ENCODE data around the gene PRPH2. TPM values are rescaled to one million over a fixed set of nuclear protein-coding genes. Genes with fewer than 3 reads are reported as not detected.

PRPH2 gene
- polyA plus RNA-seq, 4 donors, result 0.92 to 1.1 TPM; not detected in 2

- 60 to 76% (median 70%) methylated on average over 4 of the region's 4 CpGs for WGBS, 3 donors
- no peak for FAIRE-seq
- Histone ChIP-seq H3K9me3 (ENCODE audit: control insufficient read depth in 2 of 2, insufficient read depth in 1 of 2, low read depth in 1 of 2, low read length in 1 of 2) (peaks cover 0 to 16% of the 10 kb centered on the region in 2 donors), H3K27ac (ENCODE audit: low read depth in 1 of 3, low read length in 2 of 3) (no peak overlapping the region), H3K27me3 (ENCODE audit: control insufficient read depth in 3 of 3, insufficient read depth in 3 of 3, low read length in 3 of 3) (peaks cover 0 to 3% (median 0%) of the 10 kb centered on the region in 3 donors), H3K4me1 (ENCODE audit: control insufficient read depth in 3 of 3, insufficient read depth in 2 of 3, low read depth in 1 of 3, low read length in 2 of 3) (no peaks in the 10 kb centered on the region), H3K4me3 (ENCODE audit: low read depth in 1 of 3, low read length in 3 of 3) (no peak overlapping the region), H3K36me3 (ENCODE audit: control insufficient read depth in 3 of 3, insufficient read depth in 2 of 3, low read depth in 1 of 3, low read length in 3 of 3) (peaks cover 0 to 4% (median 0%) of the 10 kb centered on the region in 3 donors)
- no peak for DNase-seq
These were observed 8.2 kb downstream of the PRPH2 start for GRCh38 chr6:42714098-42714761.

DNA sequence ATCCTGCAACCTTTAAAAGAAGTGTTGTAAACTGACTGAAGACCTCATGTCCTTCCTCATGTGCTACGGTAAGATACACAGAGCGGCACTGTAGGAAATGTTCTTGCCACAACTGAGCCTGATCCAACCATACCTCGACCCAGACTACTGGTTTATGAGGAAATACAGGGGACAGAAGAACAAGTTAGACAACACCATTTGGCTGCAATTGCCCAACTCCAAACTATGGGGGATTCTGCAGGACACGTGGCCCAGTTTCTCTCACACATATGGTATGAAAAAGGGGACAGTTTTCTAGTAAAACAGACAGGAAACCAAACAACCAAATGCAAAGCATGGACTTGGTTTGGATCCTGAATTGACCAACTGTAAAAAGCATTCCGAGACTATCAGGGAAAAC lies 10.5 kb downstream of the PRPH2 start:
- Histone ChIP-seq H3K4me1 (ENCODE audit: control insufficient read depth in 3 of 3, insufficient read depth in 2 of 3, low read depth in 1 of 3, low read length in 2 of 3) (no peaks in the 10 kb centered on the region), H3K4me3 (ENCODE audit: low read depth in 1 of 3, low read length in 3 of 3) (no peak overlapping the region), H3K36me3 (ENCODE audit: control insufficient read depth in 3 of 3, insufficient read depth in 2 of 3, low read depth in 1 of 3, low read length in 3 of 3) (peaks cover 0 to 4% (median 0%) of the 10 kb centered on the region in 3 donors), H3K9me3 (ENCODE audit: control insufficient read depth in 2 of 2, insufficient read depth in 1 of 2, low read depth in 1 of 2, low read length in 1 of 2) (peaks cover 0 to 16% of the 10 kb centered on the region in 2 donors), H3K27me3 (ENCODE audit: control insufficient read depth in 3 of 3, insufficient read depth in 3 of 3, low read length in 3 of 3) (peaks cover 0 to 3% (median 0%) of the 10 kb centered on the region in 3 donors), H3K27ac (ENCODE audit: low read depth in 1 of 3, low read length in 2 of 3) (no peak overlapping the region)
- FAIRE-seq (no peak), DNase-seq (no peak)
- WGBS, 3 donors, result 86 to 94% (median 86%) methylated on average over 5 of the region's 5 CpGs

- H3K9me3 ChIP-seq (ENCODE audit: control insufficient read depth in 2 of 2, insufficient read depth in 1 of 2, low read depth in 1 of 2, low read length in 1 of 2), result peaks cover 0 to 16% of the 10 kb centered on the region in 2 donors
- no peak overlapping the region for H3K27ac ChIP-seq (ENCODE audit: low read depth in 1 of 3, low read length in 2 of 3)
- H3K27me3 ChIP-seq (ENCODE audit: control insufficient read depth in 3 of 3, insufficient read depth in 3 of 3, low read length in 3 of 3), result peaks cover 0 to 3% (median 0%) of the 10 kb centered on the region in 3 donors
- H3K36me3 ChIP-seq (ENCODE audit: control insufficient read depth in 3 of 3, insufficient read depth in 2 of 3, low read depth in 1 of 3, low read length in 3 of 3), result peaks cover 0 to 4% (median 0%) of the 10 kb centered on the region in 3 donors
- no peak overlapping the region for H3K4me3 ChIP-seq (ENCODE audit: low read depth in 1 of 3, low read length in 3 of 3)
- DNase-seq, result no peak
- no peaks in the 10 kb centered on the region for H3K4me1 ChIP-seq (ENCODE audit: control insufficient read depth in 3 of 3, insufficient read depth in 2 of 3, low read depth in 1 of 3, low read length in 2 of 3)
- no peak for FAIRE-seq
- 49 to 82% (median 75%) methylated on average over 9 of the region's 9 CpGs for WGBS, 3 donors
These were observed 12.1 kb downstream of the PRPH2 start for GRCh38 chr6:42710316-42710715.

GRCh38 chr6:42709871-42710270 lies 12.5 kb downstream of the PRPH2 start:
- no peaks in the 10 kb centered on the region for H3K4me1 ChIP-seq (ENCODE audit: control insufficient read depth in 3 of 3, insufficient read depth in 2 of 3, low read depth in 1 of 3, low read length in 2 of 3)
- DNase-seq (no peak), FAIRE-seq (no peak)
- H3K27ac ChIP-seq (ENCODE audit: low read depth in 1 of 3, low read length in 2 of 3), result no peak overlapping the region
- H3K9me3 ChIP-seq (ENCODE audit: control insufficient read depth in 2 of 2, insufficient read depth in 1 of 2, low read depth in 1 of 2, low read length in 1 of 2), result peaks cover 0 to 16% of the 10 kb centered on the region in 2 donors
- H3K4me3 ChIP-seq (ENCODE audit: low read depth in 1 of 3, low read length in 3 of 3), result no peak overlapping the region
- peaks cover 0 to 3% (median 0%) of the 10 kb centered on the region in 3 donors for H3K27me3 ChIP-seq (ENCODE audit: control insufficient read depth in 3 of 3, insufficient read depth in 3 of 3, low read length in 3 of 3)
- H3K36me3 ChIP-seq (ENCODE audit: control insufficient read depth in 3 of 3, insufficient read depth in 2 of 3, low read depth in 1 of 3, low read length in 3 of 3), result peaks cover 0 to 4% (median 0%) of the 10 kb centered on the region in 3 donors
- 84 to 92% (median 87%) methylated on average over 6 of the region's 6 CpGs for WGBS, 3 donors

GRCh38 chr6:42708096-42708495 lies 14.3 kb downstream of the PRPH2 start:
- no peaks in the 10 kb centered on the region for H3K4me1 ChIP-seq (ENCODE audit: control insufficient read depth in 3 of 3, insufficient read depth in 2 of 3, low read depth in 1 of 3, low read length in 2 of 3)
- H3K27ac ChIP-seq (ENCODE audit: low read depth in 1 of 3, low read length in 2 of 3), result no peak overlapping the region
- peaks cover 0 to 3% (median 0%) of the 10 kb centered on the region in 3 donors for H3K27me3 ChIP-seq (ENCODE audit: control insufficient read depth in 3 of 3, insufficient read depth in 3 of 3, low read length in 3 of 3)
- 93 to 96% (median 93%) methylated on average over 9 to 11 of the region's 11 CpGs for WGBS, 3 donors
- DNase-seq (no peak), FAIRE-seq (no peak)
- peaks cover 0 to 4% (median 0%) of the 10 kb centered on the region in 3 donors for H3K36me3 ChIP-seq (ENCODE audit: control insufficient read depth in 3 of 3, insufficient read depth in 2 of 3, low read depth in 1 of 3, low read length in 3 of 3)
- peaks cover 0 to 16% of the 10 kb centered on the region in 2 donors for H3K9me3 ChIP-seq (ENCODE audit: control insufficient read depth in 2 of 2, insufficient read depth in 1 of 2, low read depth in 1 of 2, low read length in 1 of 2)
- H3K4me3 ChIP-seq (ENCODE audit: low read depth in 1 of 3, low read length in 3 of 3), result no peak overlapping the region

DNA sequence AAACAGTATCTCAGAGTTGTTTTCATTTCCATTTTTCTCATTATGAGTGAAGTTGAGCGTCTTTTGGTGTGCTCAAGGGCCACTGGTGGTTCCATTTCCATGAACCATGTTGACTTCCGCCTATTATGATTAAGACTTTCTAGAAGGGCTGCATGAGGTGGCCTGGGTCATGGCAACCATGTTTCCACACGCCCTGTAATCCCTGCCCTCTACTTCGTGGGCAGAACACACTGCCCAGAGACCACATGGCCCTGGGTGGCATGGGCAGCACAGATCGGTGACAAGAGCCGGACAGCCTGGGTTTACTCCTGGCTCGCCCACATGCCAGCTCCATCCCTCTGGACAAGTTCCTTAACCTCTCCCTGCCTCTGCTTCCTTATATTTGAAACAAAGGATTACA lies 14.8 kb downstream of the PRPH2 start:
- Histone ChIP-seq H3K27ac (ENCODE audit: low read depth in 1 of 3, low read length in 2 of 3) (no peak overlapping the region), H3K27me3 (ENCODE audit: control insufficient read depth in 3 of 3, insufficient read depth in 3 of 3, low read length in 3 of 3) (peaks cover 0 to 3% (median 0%) of the 10 kb centered on the region in 3 donors), H3K4me3 (ENCODE audit: low read depth in 1 of 3, low read length in 3 of 3) (no peak overlapping the region), H3K4me1 (ENCODE audit: control insufficient read depth in 3 of 3, insufficient read depth in 2 of 3, low read depth in 1 of 3, low read length in 2 of 3) (no peaks in the 10 kb centered on the region), H3K9me3 (ENCODE audit: control insufficient read depth in 2 of 2, insufficient read depth in 1 of 2, low read depth in 1 of 2, low read length in 1 of 2) (peaks cover 0 to 14% of the 10 kb centered on the region in 2 donors), H3K36me3 (ENCODE audit: control insufficient read depth in 3 of 3, insufficient read depth in 2 of 3, low read depth in 1 of 3, low read length in 3 of 3) (peaks cover 0 to 4% (median 0%) of the 10 kb centered on the region in 3 donors)
- WGBS, 3 donors, result 85 to 92% (median 87%) methylated on average over 7 of the region's 7 CpGs
- FAIRE-seq, result no peak
- DNase-seq, result no peak

DNA sequence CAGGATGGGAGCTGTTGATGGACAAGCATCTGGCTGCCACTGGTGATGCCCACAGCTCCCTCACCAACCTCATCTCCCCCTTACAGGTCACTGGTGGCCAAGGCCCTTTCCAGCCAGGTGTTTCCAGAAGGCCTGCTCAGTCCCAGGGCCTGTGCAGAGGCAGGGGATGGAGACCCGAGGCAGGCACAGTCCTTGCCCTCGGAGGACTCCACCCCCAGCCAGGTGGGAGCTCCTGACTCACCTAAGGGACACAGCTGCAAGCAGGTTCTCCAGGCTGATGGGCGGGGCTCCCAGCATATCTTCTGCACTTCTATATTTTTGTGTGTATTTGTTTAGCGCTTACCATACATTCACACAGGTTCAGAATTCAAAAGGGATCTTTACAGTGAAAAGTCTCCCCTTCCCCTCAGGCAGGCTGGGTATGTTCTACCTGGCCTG lies 17.4 kb downstream of the PRPH2 start:
- H3K4me1 ChIP-seq (ENCODE audit: control insufficient read depth in 3 of 3, insufficient read depth in 2 of 3, low read depth in 1 of 3, low read length in 2 of 3), result no peaks in the 10 kb centered on the region
- DNase-seq (peak in 1 of 2 donors; percentile 24), FAIRE-seq (no peak)
- no peak overlapping the region for H3K27ac ChIP-seq (ENCODE audit: low read depth in 1 of 3, low read length in 2 of 3)
- 50 to 75% (median 51%) methylated on average over 4 of the region's 4 CpGs for WGBS, 3 donors
- no peaks in the 10 kb centered on the region for H3K27me3 ChIP-seq (ENCODE audit: control insufficient read depth in 3 of 3, insufficient read depth in 3 of 3, low read length in 3 of 3)
- H3K36me3 ChIP-seq (ENCODE audit: control insufficient read depth in 3 of 3, insufficient read depth in 2 of 3, low read depth in 1 of 3, low read length in 3 of 3), result no peaks in the 10 kb centered on the region
- H3K9me3 ChIP-seq (ENCODE audit: control insufficient read depth in 2 of 2, insufficient read depth in 1 of 2, low read depth in 1 of 2, low read length in 1 of 2), result no peaks in the 10 kb centered on the region
- H3K4me3 ChIP-seq (ENCODE audit: low read depth in 1 of 3, low read length in 3 of 3), result no peak overlapping the region

GRCh38 chr6:42704251-42704936 lies 18.0 kb downstream of the PRPH2 start:
- peak in 1 of 2 donors; percentile 7 for DNase-seq
- Histone ChIP-seq H3K9me3 (ENCODE audit: control insufficient read depth in 2 of 2, insufficient read depth in 1 of 2, low read depth in 1 of 2, low read length in 1 of 2) (no peaks in the 10 kb centered on the region), H3K27me3 (ENCODE audit: control insufficient read depth in 3 of 3, insufficient read depth in 3 of 3, low read length in 3 of 3) (no peaks in the 10 kb centered on the region), H3K4me3 (ENCODE audit: low read depth in 1 of 3, low read length in 3 of 3) (peak overlapping the region in 1 of 3 donors; percentile 2), H3K27ac (ENCODE audit: low read depth in 1 of 3, low read length in 2 of 3) (no peak overlapping the region), H3K4me1 (ENCODE audit: control insufficient read depth in 3 of 3, insufficient read depth in 2 of 3, low read depth in 1 of 3, low read length in 2 of 3) (no peaks in the 10 kb centered on the region), H3K36me3 (ENCODE audit: control insufficient read depth in 3 of 3, insufficient read depth in 2 of 3, low read depth in 1 of 3, low read length in 3 of 3) (no peaks in the 10 kb centered on the region)
- FAIRE-seq, result no peak
- WGBS, 3 donors, result 57 to 66% (median 60%) methylated on average over 24 of the region's 24 CpGs
